Activated T-cell treated with anti-CD3 and anti-CD28 coated beads, Interleukin-2, amount 50 U/mL, for 72 hours (primary cell): ENCODE data around the gene XAB2. TPM values are rescaled to one million over a fixed set of nuclear protein-coding genes. Genes with fewer than 3 reads are reported as not detected.

Source experiments
- ATAC-seq, 2 donors: fragments of 150-1000 bp; cut with Tn5 transposase; replicated peaks in 1 of 2; 2 replicates each; pipeline ENCODE4 v1.10.0; 2021; ENCODE audit warnings: moderate library complexity in 2 of 2, mild to moderate bottlenecking in 1 of 2
- DNase-seq, 2 donors: peaks; one replicate each; pipeline ENCODE4 v3.0.0; 2021 to 2022; ENCODE audit warnings: mixed read lengths in 1 of 2
- H3K27ac Mint-ChIP-seq: one replicate; pipeline ENCODE4 v1.8.0; 2022; ENCODE audit warnings: mild to moderate bottlenecking, moderate library complexity, mixed read lengths
- H3K27me3 Mint-ChIP-seq: one replicate; pipeline ENCODE4 v1.8.0; 2022; ENCODE audit warnings: low read depth, mixed read lengths
- H3K36me3 Mint-ChIP-seq, 2 donors: one replicate each; pipeline ENCODE4 v1.8.0; 2022; ENCODE audit warnings: mixed read lengths in 2 of 2, mild to moderate bottlenecking in 1 of 2; ENCODE audit not compliant: insufficient read depth in 2 of 2
- H3K4me1 Mint-ChIP-seq: one replicate; pipeline ENCODE4 v1.8.0; 2022; ENCODE audit warnings: low read depth, mixed read lengths
- H3K4me3 Mint-ChIP-seq, 2 donors: one replicate each; pipeline ENCODE4 v1.8.0; 2022; ENCODE audit warnings: mild to moderate bottlenecking in 2 of 2, mixed read lengths in 2 of 2, moderate library complexity in 2 of 2
- H3K9me3 Mint-ChIP-seq, 2 donors: one replicate each; pipeline ENCODE4 v1.8.0; 2022; ENCODE audit warnings: mixed read lengths in 2 of 2
- total RNA-seq, 2 donors: library from RNA; stranded (reverse); gene quantifications; one replicate each; pipeline ENCODE4 v1.2.3, GENCODE V29; 2022

The XAB2 gene
- total RNA-seq, 2 donors from 2014 or later: 53.3 to 59.3 TPM

DNA sequence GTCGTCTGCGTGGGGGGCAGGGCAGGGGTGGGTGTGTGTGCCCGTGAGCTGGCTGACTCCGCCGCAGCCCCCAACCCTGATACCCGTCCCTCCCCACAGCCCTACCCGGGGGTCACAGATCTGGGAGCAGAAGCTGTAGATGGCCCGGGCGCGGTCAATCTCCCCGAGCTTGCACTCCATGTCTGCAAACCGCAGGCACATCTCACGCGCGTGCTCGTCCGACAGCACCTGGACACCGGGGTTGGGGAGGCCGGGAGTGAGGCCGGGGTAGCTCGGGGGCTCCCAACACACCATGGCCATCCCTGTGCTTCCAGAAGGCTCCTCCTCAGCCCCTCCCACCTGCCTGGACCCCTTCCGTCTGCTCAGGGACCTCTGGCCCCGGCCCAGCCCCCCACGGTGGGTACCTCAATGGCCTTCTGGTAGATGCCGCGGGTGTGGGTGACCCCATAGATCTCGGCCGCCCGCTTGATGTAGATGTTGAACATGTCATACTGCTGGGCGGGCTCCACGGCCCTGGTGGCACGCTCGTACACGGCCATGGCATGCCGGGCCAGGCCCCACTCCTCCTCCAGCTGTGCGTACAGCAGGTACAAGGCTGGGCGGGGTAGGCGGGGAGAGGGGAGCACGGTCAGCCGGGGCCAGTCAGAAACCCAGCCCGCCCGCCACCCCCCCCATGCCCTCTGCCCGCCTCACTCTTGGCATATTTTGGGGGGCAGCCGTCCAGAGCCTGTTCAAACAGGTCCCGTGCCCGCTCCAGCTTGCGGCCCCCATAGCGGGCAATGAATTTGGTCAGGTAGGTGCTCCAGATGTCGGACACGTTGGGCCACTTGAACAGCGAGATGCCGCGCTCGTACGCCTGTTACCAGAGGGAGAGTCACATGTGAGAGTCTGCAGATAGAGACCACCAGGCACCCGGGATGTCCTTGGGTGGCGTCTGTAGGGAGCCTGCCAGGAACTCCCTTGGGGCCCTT, 8.6 kb downstream of the XAB2 start:
- ATAC-seq (no peak), DNase-seq (no peak)
- H3K4me3 Mint-ChIP-seq: no peak overlapping the region
- H3K27me3 Mint-ChIP-seq: no peaks in the 10 kb centered on the region
- peaks cover 2 to 4% of the 10 kb centered on the region in 2 donors for H3K36me3 Mint-ChIP-seq
- H3K27ac Mint-ChIP-seq: no peak overlapping the region
- no peaks in the 10 kb centered on the region for H3K9me3 Mint-ChIP-seq
- H3K4me1 Mint-ChIP-seq: no peaks in the 10 kb centered on the region

DNA sequence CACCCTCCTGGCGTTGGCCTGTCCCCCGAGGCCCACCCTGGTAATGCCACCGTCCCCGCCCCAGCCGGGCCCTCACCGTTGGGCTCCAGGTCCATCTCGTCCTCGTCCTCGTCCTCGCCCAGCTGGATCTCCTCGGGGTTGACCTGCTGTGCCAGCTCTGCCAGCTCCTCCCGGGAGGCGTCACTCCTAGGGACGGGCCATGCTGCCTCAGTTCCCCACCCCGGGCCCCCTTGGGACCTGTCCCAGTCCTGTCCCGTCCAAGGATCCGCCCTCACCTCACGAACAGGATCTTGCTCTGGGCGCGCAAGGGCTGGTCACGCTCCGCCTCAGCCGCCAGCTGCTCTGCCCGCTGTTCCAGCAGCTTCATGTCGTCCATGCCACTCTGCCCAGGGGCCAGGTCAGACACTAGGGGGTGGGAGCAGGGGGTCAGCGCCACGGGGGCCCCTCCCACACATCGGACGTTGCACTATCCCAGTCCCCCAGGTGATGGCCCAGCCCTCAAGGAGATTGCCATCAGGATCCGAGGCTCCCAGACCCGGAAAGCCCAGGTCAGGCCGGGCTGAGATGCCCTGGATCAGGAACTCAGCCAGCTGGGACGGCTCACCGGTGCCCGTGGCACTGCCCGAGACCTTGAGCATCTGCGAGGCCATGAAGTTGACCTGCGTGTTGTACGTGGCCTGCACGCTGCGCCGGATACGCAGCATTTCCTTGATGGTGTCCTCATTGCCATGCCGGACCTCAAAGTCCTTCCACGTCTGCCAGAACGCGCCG, 9.5 kb downstream of the XAB2 start:
- Mint-ChIP-seq H3K27ac (no peak overlapping the region), H3K4me1 (no peaks in the 10 kb centered on the region), H3K9me3 (no peaks in the 10 kb centered on the region), H3K27me3 (no peaks in the 10 kb centered on the region), H3K4me3 (no peak overlapping the region), H3K36me3 (peaks cover 2 to 4% of the 10 kb centered on the region in 2 donors)
- no peak for ATAC-seq
- DNase-seq: no peak

DNA sequence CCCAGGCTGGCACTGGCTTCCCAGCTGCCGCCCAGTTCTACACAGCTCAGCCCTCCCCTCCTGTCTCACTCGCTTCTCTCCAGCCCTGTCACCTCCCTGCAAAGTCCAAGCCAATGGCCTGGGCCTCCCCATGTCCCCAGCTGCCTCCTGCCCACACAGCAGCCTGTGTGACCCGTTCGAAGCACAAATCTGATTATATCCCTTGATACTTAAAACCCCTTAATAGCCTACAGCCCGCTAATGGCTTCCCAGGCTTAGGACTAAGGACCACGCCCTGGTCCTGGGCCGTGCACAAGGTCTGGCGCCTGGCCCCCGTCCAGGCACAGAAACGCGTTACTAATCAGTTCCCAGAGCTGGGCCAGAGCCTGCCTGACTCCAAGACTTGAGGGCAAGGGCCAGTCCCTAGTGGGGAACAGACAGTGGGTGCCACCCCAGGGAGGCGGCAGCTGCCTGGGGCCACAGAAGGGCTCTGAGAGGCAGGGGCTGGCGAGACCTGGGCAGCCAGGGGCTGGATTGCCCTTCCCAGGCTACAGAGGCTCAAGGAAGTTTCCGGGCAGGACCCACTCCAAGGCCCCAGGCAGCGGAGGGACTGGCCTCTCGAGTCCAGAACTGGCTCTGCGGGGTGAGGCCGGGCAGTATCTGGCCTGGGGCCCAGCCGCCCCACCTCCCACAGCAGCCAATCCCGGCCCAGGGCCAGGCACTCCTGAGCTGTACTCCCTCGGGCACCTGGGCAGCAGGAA, 10.4 kb downstream of the XAB2 start:
- Mint-ChIP-seq H3K27ac (no peak overlapping the region), H3K9me3 (no peaks in the 10 kb centered on the region), H3K36me3 (peaks cover 2 to 4% of the 10 kb centered on the region in 2 donors), H3K4me1 (no peaks in the 10 kb centered on the region), H3K27me3 (no peaks in the 10 kb centered on the region), H3K4me3 (no peak overlapping the region)
- DNase-seq (no peak), ATAC-seq (no peak)

DNA sequence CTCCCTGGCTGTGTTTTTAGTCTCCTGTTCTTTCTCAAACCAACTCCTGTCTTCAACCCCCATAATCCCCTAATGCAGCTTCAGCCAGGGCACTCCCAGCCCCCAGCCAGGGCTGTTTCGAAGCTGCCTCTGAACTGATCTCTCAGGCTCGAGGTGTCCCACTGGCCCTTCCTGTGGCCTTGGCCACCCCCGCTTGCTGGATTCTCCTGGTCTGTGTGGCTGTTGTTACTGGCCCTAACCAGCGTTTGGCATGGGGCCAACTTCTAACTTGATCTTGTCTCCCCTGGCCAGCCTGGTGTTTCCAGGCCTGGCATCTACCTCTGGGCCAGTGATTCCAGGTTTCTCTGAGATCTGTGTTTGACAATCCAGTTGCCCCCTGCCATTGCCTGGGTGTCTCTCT, 11.0 kb downstream of the XAB2 start:
- Mint-ChIP-seq H3K4me3 (no peak overlapping the region), H3K27me3 (no peaks in the 10 kb centered on the region), H3K9me3 (no peaks in the 10 kb centered on the region), H3K4me1 (no peaks in the 10 kb centered on the region), H3K27ac (no peak overlapping the region), H3K36me3 (peaks cover 2 to 4% of the 10 kb centered on the region in 2 donors)
- ATAC-seq (no peak), DNase-seq (no peak)

DNA sequence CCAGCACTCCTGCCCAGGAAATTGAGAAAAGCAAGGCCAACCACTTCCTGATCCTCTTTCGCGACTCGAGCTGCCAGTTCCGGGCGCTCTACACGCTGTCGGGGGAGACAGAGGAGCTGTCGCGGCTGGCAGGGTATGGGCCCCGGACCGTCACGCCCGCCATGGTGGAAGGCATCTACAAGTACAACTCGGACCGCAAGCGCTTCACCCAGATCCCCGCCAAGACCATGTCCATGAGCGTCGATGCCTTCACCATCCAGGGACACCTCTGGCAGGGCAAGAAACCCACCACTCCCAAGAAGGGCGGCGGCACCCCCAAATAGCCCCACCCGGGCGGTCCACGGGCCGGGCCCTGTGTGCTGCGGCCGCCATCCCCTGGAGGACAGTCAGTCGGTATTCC, 11.6 kb downstream of the XAB2 start:
- no peak overlapping the region for H3K27ac Mint-ChIP-seq
- no peaks in the 10 kb centered on the region for H3K27me3 Mint-ChIP-seq
- peaks cover 0 to 4% of the 10 kb centered on the region in 2 donors for H3K36me3 Mint-ChIP-seq
- DNase-seq (no peak), ATAC-seq (no peak)
- H3K4me1 Mint-ChIP-seq: no peaks in the 10 kb centered on the region
- no peaks in the 10 kb centered on the region for H3K9me3 Mint-ChIP-seq
- no peak overlapping the region for H3K4me3 Mint-ChIP-seq

DNA sequence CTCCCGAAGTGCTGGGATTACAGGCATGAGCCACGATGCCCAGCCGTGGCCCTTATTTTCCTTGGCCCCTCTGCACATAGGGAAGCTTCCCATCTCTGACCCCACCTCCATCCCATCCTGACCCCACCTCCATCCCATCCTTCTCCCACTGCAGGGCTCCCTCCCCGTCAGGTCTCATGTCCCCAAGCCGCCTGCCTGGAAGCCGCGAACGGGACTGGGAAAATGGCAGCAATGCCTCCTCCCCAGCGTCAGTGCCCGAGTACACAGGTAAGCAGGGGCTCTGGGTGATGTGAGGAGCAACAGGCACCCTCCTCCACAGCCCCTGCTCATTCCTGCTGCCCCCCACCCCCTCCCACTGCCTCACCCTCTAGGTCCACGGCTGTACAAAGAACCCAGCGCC, 12.2 kb downstream of the XAB2 start:
- Mint-ChIP-seq H3K27me3 (no peaks in the 10 kb centered on the region), H3K36me3 (peaks cover 0 to 4% of the 10 kb centered on the region in 2 donors), H3K4me3 (no peak overlapping the region), H3K27ac (no peak overlapping the region), H3K4me1 (no peaks in the 10 kb centered on the region), H3K9me3 (no peaks in the 10 kb centered on the region)
- DNase-seq (no peak), ATAC-seq (no peak)

DNA sequence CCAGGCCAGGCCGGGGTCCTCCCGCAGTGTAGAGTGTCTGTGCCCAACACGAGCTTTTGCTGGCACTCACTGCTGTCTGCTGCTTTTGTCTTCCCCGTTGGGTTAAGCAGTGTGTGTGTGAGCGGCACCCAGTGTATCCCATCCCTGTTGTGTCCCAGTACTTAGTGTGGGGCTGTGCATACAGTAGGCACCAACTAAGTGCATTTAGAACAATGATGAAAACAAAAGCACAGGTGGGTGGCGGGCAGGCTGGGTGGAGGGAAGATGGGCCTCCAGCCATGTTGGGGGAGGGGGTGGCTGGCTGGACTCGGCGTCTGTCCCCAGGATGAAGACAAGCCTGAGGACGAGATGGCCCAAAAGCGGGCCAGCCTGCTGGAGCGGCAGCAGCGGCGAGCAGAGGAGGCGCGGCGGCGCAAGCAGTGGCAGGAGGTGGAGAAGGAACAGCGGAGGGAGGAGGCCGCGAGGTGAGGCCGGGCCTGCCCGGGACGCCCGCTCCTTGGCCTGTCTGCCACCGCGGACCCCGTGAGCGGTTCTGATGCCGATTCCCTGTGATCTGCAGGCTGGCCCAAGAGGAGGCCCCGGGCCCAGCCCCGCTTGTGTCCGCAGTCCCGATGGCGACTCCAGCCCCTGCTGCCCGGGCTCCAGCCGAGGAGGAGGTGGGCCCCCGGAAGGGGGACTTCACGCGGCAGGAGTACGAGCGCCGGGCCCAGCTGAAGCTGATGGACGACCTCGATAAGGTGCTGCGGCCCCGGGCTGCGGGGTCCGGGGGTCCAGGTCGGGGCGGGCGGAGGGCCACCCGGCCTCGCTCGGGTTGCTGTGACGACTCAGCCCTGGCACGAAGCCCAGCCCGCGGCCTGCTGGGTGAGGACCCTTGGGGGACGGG, 14.2 kb downstream of the XAB2 start:
- Mint-ChIP-seq H3K36me3 (peaks cover 0 to 4% of the 10 kb centered on the region in 2 donors), H3K27me3 (no peaks in the 10 kb centered on the region), H3K9me3 (no peaks in the 10 kb centered on the region), H3K27ac (no peak overlapping the region), H3K4me1 (no peaks in the 10 kb centered on the region), H3K4me3 (no peak overlapping the region)
- no peak for ATAC-seq
- DNase-seq: no peak

DNA sequence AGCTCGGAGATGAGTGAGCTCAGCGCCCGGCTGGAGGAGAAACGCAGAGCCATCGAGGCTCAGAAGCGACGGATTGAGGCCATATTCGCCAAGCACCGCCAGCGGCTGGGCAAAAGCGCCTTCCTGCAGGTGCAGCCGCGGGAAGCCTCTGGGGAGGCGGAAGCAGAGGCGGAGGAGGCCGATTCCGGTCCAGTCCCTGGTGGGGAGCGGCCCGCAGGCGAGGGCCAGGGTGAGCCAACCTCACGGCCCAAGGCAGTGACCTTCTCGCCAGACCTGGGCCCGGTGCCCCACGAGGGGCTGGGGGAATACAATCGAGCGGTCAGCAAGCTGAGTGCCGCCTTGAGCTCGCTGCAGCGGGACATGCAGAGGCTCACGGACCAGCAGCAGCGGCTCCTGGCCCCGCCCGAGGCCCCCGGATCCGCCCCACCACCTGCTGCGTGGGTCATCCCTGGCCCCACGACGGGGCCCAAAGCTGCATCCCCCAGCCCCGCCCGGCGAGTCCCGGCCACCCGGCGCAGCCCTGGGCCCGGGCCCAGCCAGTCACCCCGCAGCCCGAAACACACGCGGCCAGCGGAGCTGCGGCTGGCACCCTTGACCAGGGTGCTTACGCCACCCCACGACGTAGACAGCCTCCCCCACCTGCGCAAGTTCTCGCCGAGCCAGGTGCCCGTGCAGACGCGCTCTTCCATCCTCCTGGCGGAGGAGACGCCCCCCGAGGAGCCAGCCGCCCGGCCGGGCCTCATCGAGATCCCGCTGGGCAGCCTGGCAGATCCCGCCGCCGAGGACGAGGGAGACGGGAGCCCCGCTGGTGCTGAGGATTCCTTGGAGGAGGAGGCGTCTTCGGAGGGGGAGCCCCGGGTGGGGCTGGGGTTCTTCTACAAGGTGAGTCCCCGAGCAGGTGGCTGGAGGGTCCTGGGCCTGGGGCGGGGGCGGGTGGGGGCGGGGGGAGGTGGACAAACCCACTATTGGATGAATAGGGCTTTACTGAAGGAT, 16.8 kb downstream of the XAB2 start:
- Mint-ChIP-seq H3K36me3 (no peaks in the 10 kb centered on the region), H3K27ac (no peak overlapping the region), H3K4me3 (no peak overlapping the region), H3K27me3 (no peaks in the 10 kb centered on the region), H3K9me3 (no peaks in the 10 kb centered on the region), H3K4me1 (no peaks in the 10 kb centered on the region)
- no peak for DNase-seq
- ATAC-seq: no peak

DNA sequence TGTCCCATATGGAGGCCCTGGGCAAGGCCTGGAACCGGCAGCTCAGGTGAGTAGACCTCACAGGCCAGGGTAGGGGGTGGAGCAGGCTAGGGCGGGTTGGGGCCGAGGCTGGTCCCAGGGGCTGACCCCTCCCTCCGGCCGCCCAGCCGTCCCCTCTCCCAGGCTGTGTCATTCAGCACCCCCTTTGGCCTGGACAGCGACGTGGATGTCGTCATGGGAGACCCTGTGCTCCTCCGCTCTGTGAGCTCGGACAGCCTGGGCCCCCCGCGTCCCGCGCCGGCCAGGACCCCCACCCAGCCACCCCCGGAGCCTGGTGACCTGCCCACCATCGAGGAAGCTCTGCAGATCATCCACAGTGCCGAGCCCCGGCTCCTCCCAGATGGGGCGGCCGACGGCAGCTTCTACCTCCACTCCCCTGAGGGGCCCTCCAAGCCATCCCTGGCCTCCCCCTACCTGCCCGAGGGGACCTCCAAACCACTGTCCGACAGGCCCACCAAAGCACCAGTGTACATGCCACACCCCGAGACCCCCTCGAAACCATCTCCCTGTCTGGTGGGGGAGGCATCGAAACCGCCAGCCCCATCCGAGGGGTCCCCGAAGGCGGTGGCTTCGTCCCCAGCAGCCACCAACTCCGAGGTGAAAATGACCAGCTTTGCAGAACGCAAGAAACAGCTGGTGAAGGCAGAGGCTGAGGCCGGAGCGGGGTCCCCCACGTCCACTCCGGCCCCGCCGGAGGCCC, 17.6 kb downstream of the XAB2 start:
- no peak overlapping the region for H3K4me3 Mint-ChIP-seq
- ATAC-seq: no peak
- H3K27ac Mint-ChIP-seq: no peak overlapping the region
- DNase-seq: no peak
- no peaks in the 10 kb centered on the region for H3K9me3 Mint-ChIP-seq
- H3K27me3 Mint-ChIP-seq: no peaks in the 10 kb centered on the region
- H3K4me1 Mint-ChIP-seq: no peaks in the 10 kb centered on the region
- H3K36me3 Mint-ChIP-seq: no peaks in the 10 kb centered on the region

DNA sequence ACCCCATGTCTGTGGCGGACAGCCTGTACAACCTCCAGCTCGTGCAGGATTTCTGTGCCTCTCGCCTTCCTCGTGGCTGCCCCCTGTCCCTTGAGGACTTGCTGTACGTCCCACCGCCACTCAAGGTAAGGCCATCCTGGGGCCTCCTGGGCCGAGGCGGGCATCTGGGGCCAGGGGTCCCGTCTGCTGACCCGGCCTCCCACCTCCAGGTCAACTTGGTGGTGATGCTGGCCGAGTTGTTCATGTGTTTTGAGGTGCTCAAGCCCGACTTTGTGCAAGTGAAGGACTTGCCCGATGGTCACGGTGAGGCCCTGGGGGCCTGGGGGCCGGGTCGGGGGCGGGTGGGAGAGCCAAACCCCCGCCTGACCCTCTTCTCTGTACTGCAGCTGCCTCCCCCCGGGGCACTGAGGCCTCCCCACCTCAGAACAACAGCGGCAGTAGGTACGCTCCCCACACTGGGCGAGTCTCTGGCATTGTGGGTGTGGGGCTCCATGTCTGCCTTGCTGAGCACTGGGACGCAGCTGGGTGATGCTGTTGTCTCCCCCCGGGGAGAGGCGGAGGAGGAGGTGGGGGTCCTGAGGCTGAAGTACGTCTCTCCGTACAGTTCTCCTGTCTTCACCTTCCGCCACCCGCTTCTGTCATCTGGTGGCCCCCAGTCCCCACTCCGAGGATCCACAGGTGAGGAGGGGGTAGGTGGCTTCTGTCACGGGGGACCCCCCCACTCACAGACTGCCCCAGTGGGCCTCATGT, 18.7 kb downstream of the XAB2 start:
- DNase-seq (no peak), ATAC-seq (no peak)
- Mint-ChIP-seq H3K4me1 (no peaks in the 10 kb centered on the region), H3K27ac (no peak overlapping the region), H3K4me3 (no peak overlapping the region), H3K36me3 (no peaks in the 10 kb centered on the region), H3K27me3 (no peaks in the 10 kb centered on the region), H3K9me3 (no peaks in the 10 kb centered on the region)
